Measurements from ENCODE around the gene TGOLN2.
"Not testable (repeated sequence)": the region's sequence is repeated elsewhere in the genome, so short reads cannot be mapped to it uniquely, and the experiment has no call there.

- not testable (repeated sequence) for TF ChIP-seq CTCF (IDR thresholded peaks at IDR 0.05); POLR2AphosphoS5 (IDR thresholded peaks at IDR 0.05; ENCODE audit: low read depth, low read length)
Measured at GRCh38 chr2:85315921-85316320, 11.9 kb downstream of the TGOLN2 start.
